DND-41 (cell line): ENCODE results near the gene DRAP1.

ENCODE experiments used
- CTCF ChIP-seq: IDR thresholded peaks from 2 replicates; pipeline ENCODE4 v1.5.1; 2012; ENCODE audit warnings: borderline replicate concordance, low read length, moderate library complexity, mild to moderate bottlenecking; ENCODE audit not compliant: poor library complexity, severe bottlenecking; ENCODE audit errors: extremely low read depth
- EZH2 ChIP-seq: IDR thresholded peaks from 3 replicates; pipeline ENCODE4 v1.6.1; 2012; ENCODE audit warnings: borderline replicate concordance, low read depth, mild to moderate bottlenecking, moderate library complexity, low read length, inconsistent platforms; ENCODE audit not compliant: severe bottlenecking

- TF ChIP-seq CTCF (no peak), EZH2 (no peak)
These were observed 14.8 kb downstream of the DRAP1 start for GRCh38 chr11:65934014-65934413.
